MCF 10A (cell line): ENCODE results near the gene ZNF416. TPM values are rescaled to one million over a fixed set of nuclear protein-coding genes. Genes with fewer than 3 reads are reported as not detected.
A peak's percentile ranks its signal among the peaks of the same experiment; 100 is the strongest.

ENCODE experiments used
- BruUV-seq: library from RNA; stranded (reverse); fragments of 400-500 nt; replicated peaks from 2 replicates; lab custom pipeline; 2021; lab: Mats Ljungman, UMichigan
- CTCF ChIA-PET: fragments of 300-600 bp; sonication (Branson Sonifier 250); formaldehyde crosslinking; extraction: SDS; loops from one replicate; lab custom pipeline; 2021; ENCODE audit warnings: antibody characterized with exemption, inconsistent platforms; lab: Yijun Ruan, JAX
- POLR2A ChIA-PET: fragments of 300-600, 350-650 bp; sonication (Branson Sonifier 250); formaldehyde crosslinking; extraction: SDS; loops from one replicate; lab custom pipeline; 2020; ENCODE audit warnings: antibody characterized with exemption, inconsistent platforms; lab: Yijun Ruan, JAX
- DNase-seq: peaks from one replicate; pipeline ENCODE4 v3.0.0-alpha.2; 2018; ENCODE audit not compliant: unreplicated experiment
- H3K27ac Mint-ChIP-seq: one replicate; pipeline ENCODE4 v1.8.0; 2022; ENCODE audit warnings: mild to moderate bottlenecking, low read depth, mixed read lengths; ENCODE audit not compliant: unreplicated experiment
- H3K27me3 Mint-ChIP-seq: one replicate; pipeline ENCODE4 v1.8.0; 2022; ENCODE audit warnings: mixed read lengths; ENCODE audit not compliant: insufficient read depth, unreplicated experiment
- H3K36me3 Mint-ChIP-seq: one replicate; pipeline ENCODE4 v1.8.0; 2022; ENCODE audit warnings: mild to moderate bottlenecking, moderate library complexity, mixed read lengths; ENCODE audit not compliant: insufficient read depth, unreplicated experiment
- H3K4me1 Mint-ChIP-seq: one replicate; pipeline ENCODE4 v1.8.0; 2022; ENCODE audit warnings: mixed read lengths; ENCODE audit not compliant: insufficient read depth, unreplicated experiment
- H3K4me3 Mint-ChIP-seq: one replicate; pipeline ENCODE4 v1.8.0; 2022; ENCODE audit warnings: mild to moderate bottlenecking, moderate library complexity, mixed read lengths; ENCODE audit not compliant: unreplicated experiment
- H3K9me3 Mint-ChIP-seq: one replicate; pipeline ENCODE4 v1.8.0; 2022; ENCODE audit warnings: mixed read lengths; ENCODE audit not compliant: unreplicated experiment
- intact Hi-C: fragments of 100-400 bp; cut with micrococcal nuclease; formaldehyde crosslinking; loops from 2 replicates; pipeline ENCODE4 v1.14.1; 2022
- total RNA-seq: library from RNA; stranded (reverse); gene quantifications from 2 replicates; pipeline ENCODE4 v1.2.3, GENCODE V29; 2022
- TF ChIP-seq, protein P1 (sequence below): fragments of 200-600 bp; IDR thresholded peaks from one replicate; pipeline ENCODE4 v1.8.0; 2022; ENCODE audit warnings: antibody characterized with exemption, mild to moderate bottlenecking; ENCODE audit not compliant: unreplicated experiment

ZNF416 gene
- total RNA-seq, 1 experiment from 2014 or later, result 5.0 TPM

DNA sequence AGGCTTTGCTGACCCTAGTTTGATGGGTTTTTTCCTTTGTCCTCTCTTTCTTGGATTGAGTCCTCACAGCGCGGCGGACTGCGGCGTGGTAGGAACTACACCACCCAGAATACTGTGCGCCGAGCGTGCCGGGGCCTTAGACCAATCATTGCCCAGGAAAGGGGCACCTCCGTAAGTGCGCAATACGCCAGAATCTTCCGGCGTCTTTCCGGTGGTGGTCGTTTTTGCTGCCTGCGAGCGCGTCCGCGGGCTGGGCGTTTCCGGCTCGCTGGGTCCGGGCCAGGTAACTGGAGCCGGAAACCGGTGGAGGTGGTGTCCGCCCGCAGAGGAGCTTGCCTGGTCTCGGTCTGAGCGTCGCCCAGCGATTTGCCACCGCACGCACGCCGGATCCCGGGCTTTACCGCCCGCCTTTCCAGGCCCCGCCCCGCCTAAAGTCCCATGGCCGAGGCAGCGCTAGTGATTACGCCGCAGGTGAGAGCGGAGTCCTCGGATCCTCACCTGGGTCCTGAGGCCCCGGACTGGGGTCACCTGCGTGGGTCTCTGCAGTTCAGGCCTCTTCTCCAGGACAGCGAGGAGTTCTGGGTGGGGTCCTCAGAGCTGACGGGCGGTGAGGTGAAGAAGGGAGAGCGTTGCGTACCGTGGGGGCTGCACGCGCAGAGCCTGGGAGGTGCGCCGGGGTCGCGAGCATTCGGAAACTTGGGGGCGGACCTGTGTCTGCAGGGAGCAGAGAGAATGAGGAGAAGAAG lies 51.4 kb downstream of the ZNF416 start, which contains the start of gene ZNF549:
Gene ZNF549, plus strand, starts transcription at position 221 of the 746 bp plus-strand sequence. Its CDS starts 218 bp downstream, at position 439.
- ChIA-PET CTCF (interaction anchor here (0.9 kb wide), 1 partner anchor 425 kb away, joined by 3 read pairs; no protein-coding TSS in a partner anchor), POLR2A (interaction anchor here (0.7 to 1.3 kb wide), 4 partner anchors 9 to 292 kb away, joined by 3 to 4 read pairs (median 3); partner anchors contain the start of gene ZNF551)
- BruUV-seq, result TSS peak; percentile 29
- Mint-ChIP-seq H3K36me3 (peaks cover 6% of the 10 kb centered on the region), H3K27ac (peak within 1 kb of the TSS; percentile 74), H3K27me3 (no peaks in the 10 kb centered on the region), H3K9me3 (peaks cover 21% of the 10 kb centered on the region), H3K4me3 (peak within 1 kb of the TSS; percentile 92), H3K4me1 (peaks cover 17% of the 10 kb centered on the region)
- intact Hi-C loops, result loop anchor here (1.0 kb wide), 1 partner anchor 40 kb away; the partner anchor contains the start of gene ZNF419
- TF ChIP-seq, protein P1, sequence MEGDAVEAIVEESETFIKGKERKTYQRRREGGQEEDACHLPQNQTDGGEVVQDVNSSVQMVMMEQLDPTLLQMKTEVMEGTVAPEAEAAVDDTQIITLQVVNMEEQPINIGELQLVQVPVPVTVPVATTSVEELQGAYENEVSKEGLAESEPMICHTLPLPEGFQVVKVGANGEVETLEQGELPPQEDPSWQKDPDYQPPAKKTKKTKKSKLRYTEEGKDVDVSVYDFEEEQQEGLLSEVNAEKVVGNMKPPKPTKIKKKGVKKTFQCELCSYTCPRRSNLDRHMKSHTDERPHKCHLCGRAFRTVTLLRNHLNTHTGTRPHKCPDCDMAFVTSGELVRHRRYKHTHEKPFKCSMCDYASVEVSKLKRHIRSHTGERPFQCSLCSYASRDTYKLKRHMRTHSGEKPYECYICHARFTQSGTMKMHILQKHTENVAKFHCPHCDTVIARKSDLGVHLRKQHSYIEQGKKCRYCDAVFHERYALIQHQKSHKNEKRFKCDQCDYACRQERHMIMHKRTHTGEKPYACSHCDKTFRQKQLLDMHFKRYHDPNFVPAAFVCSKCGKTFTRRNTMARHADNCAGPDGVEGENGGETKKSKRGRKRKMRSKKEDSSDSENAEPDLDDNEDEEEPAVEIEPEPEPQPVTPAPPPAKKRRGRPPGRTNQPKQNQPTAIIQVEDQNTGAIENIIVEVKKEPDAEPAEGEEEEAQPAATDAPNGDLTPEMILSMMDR, result no peak
- DNase-seq, result peak; percentile 93

Other genes starting within 250 kb of the ZNF416 start
- gene ZNF304, start 227.6 kb downstream of the ZNF416 start, total RNA-seq, result 7.0 and 9.9 TPM in 2 replicates
- gene TRAPPC2B, start 215.4 kb downstream of the ZNF416 start, total RNA-seq, result 6.3 and 9.8 TPM in 2 replicates
- gene ZNF547, start 215.4 kb downstream of the ZNF416 start, total RNA-seq, result 3.7 and 4.3 TPM in 2 replicates
- 23.7 and 40.1 TPM in 2 replicates for gene ZNF548, start 189.1 kb downstream of the ZNF416 start, total RNA-seq
- gene ZNF17, start 167.8 kb downstream of the ZNF416 start, total RNA-seq, result 7.8 and 8.3 TPM in 2 replicates
- gene ZNF749, start 143.6 kb downstream of the ZNF416 start, total RNA-seq, result 19.1 and 21.2 TPM in 2 replicates
- 0.47 TPM in 2 replicates for gene VN1R1, start 121.8 kb downstream of the ZNF416 start, total RNA-seq
- gene ZNF772, start 101.3 kb downstream of the ZNF416 start, total RNA-seq, result 9.9 and 10.9 TPM in 2 replicates
- gene ZNF419, start 91.2 kb downstream of the ZNF416 start, total RNA-seq, result 18.4 and 19.6 TPM in 2 replicates
- gene ZNF773, start 79.0 kb downstream of the ZNF416 start, total RNA-seq, result 11.2 and 12.4 TPM in 2 replicates
- 3.9 and 5.3 TPM in 2 replicates for gene ZNF549, start 51.6 kb downstream of the ZNF416 start, total RNA-seq
- gene ZNF550, start 19.0 kb downstream of the ZNF416 start, total RNA-seq, result 14.3 and 17.6 TPM in 2 replicates
- gene ZIK1, start 5.2 kb upstream of the ZNF416 start, total RNA-seq, result not detected in 2 replicates
- 2.4 and 2.8 TPM in 2 replicates for gene ZNF530, start 21.0 kb upstream of the ZNF416 start, total RNA-seq
- gene ZNF134, start 35.3 kb upstream of the ZNF416 start, total RNA-seq, result 16.4 and 18.8 TPM in 2 replicates
- gene ZNF211, start 54.3 kb upstream of the ZNF416 start, total RNA-seq, result 5.7 and 11.4 TPM in 2 replicates
- gene ZSCAN4, start 90.0 kb upstream of the ZNF416 start, total RNA-seq, result not detected in 2 replicates
- gene ZNF551, start 103.1 kb upstream of the ZNF416 start, total RNA-seq, result 5.8 and 6.8 TPM in 2 replicates
- not detected in 2 replicates for gene ZNF154, start 130.3 kb upstream of the ZNF416 start, total RNA-seq
- gene ZNF671, start 148.7 kb upstream of the ZNF416 start, total RNA-seq, result 1.9 TPM in 2 replicates
- 9.9 and 13.3 TPM in 2 replicates for gene ZNF776, start 167.9 kb upstream of the ZNF416 start, total RNA-seq
- gene ZNF586, start 190.8 kb upstream of the ZNF416 start, total RNA-seq, result 13.4 and 13.9 TPM in 2 replicates
- 5.5 and 5.6 TPM in 2 replicates for gene ZNF552, start 236.0 kb upstream of the ZNF416 start, total RNA-seq